GM21381 (cell line): ENCODE measurements around the gene SAPCD1.
A peak's percentile ranks its signal among the peaks of the same experiment; 100 is the strongest.
"Not testable (repeated sequence)": the region's sequence is repeated elsewhere in the genome, so short reads cannot be mapped to it uniquely, and the experiment has no call there.

Source experiments
- ATAC-seq: cut with Tn5 transposase; IDR thresholded peaks from one replicate; pipeline ENCODE4 v1.9.1; 2021; ENCODE audit warnings: mild to moderate bottlenecking, moderate library complexity; ENCODE audit not compliant: unreplicated experiment

The SAPCD1 gene

GRCh38 chr6:31795616-31796298 is 33.3 kb downstream of the SAPCD1 start, which contains the start of gene VARS1:
Gene VARS1 (minus strand): TSS chr6:31795752. CDS start chr6:31795217, 535 bp downstream.
- ATAC-seq: peak; percentile 80

GRCh38 chr6:31796993-31797385 is 34.5 kb downstream of the SAPCD1 start:
- no peak for ATAC-seq

GRCh38 chr6:31797588-31797987 is 35.1 kb downstream of the SAPCD1 start:
- no peak for ATAC-seq

- no peak for ATAC-seq
Observed at GRCh38 chr6:31799781-31800180, 37.3 kb downstream of the SAPCD1 start.

GRCh38 chr6:31801031-31801927 is 38.8 kb downstream of the SAPCD1 start:
- not testable (repeated sequence) for ATAC-seq

GRCh38 chr6:31805939-31806469 is 43.5 kb downstream of the SAPCD1 start:
- ATAC-seq: no peak

- peak; percentile 82 for ATAC-seq
Observed at GRCh38 chr6:31806470-31807272, 44.2 kb downstream of the SAPCD1 start, which contains the start of gene LSM2. Gene LSM2 (minus strand): TSS chr6:31806966. CDS start chr6:31806757, 209 bp downstream.

GRCh38 chr6:31808599-31808998 is 46.1 kb downstream of the SAPCD1 start:
- ATAC-seq: not testable (repeated sequence)

GRCh38 chr6:31811645-31812044 is 49.2 kb downstream of the SAPCD1 start:
- no peak for ATAC-seq

- no peak for ATAC-seq
Observed at GRCh38 chr6:31813465-31813849, 51.0 kb downstream of the SAPCD1 start.
